ENCODE data around the gene NEMP2. TPM values are rescaled to one million over a fixed set of nuclear protein-coding genes. Genes with fewer than 3 reads are reported as not detected.

Gene NEMP2
- polyA plus RNA-seq, 2 of the 4 experiments (the other 2 are of a cell fraction): 7.1 to 22.0 TPM

GRCh38 chr2:190515687-190516086 is 18.8 kb downstream of the NEMP2 start:
- ATAC-seq (no peak), FAIRE-seq (no peak), DNase-seq (ENCODE audit: low read depth in 1 of 2, low spot score in 1 of 2) (no peak)
- H3K9me3 ChIP-seq: no peaks in the 10 kb centered on the region
- H3K4me3 ChIP-seq: no peak overlapping the region
- 91% methylated on average over 1 of the region's 1 CpG for WGBS (ENCODE audit: missing lambda C conversion rate)
- POLR2A ChIA-PET: no interaction called here
- no peak overlapping the region for H3K27ac ChIP-seq
- no peak for TF ChIP-seq ZSCAN20 (CRISPR knock-in tag; IDR thresholded peaks at IDR 0.05)
- no peak for TF ChIP-seq HEYL (CRISPR knock-in tag; IDR thresholded peaks at IDR 0.05)
- TF ChIP-seq ELK1 (IDR thresholded peaks at IDR 0.05; ENCODE audit: low read depth, low read length): no peak
- TF ChIP-seq CEBPB (IDR thresholded peaks at IDR 0.05): no peak
- TF ChIP-seq HOXB5 (CRISPR knock-in tag; IDR thresholded peaks at IDR 0.05): no peak
- no peak for TF ChIP-seq EHMT2 (IDR thresholded peaks at IDR 0.05; ENCODE audit: low read depth)
- TF ChIP-seq, protein P1, sequence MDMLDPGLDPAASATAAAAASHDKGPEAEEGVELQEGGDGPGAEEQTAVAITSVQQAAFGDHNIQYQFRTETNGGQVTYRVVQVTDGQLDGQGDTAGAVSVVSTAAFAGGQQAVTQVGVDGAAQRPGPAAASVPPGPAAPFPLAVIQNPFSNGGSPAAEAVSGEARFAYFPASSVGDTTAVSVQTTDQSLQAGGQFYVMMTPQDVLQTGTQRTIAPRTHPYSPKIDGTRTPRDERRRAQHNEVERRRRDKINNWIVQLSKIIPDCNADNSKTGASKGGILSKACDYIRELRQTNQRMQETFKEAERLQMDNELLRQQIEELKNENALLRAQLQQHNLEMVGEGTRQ (IDR thresholded peaks at IDR 0.05): no peak
- no peak for TF ChIP-seq HDAC2 (IDR thresholded peaks at IDR 0.05)
- no peak for TF ChIP-seq TFCP2L1 (CRISPR knock-in tag; IDR thresholded peaks at IDR 0.05)
- CTCF ChIA-PET: no interaction called here
- no peak overlapping the region for H3K4me2 ChIP-seq
- H3K4me1 ChIP-seq: peaks cover 5% of the 10 kb centered on the region; the same call in 1 of the 3 replicates

DNA sequence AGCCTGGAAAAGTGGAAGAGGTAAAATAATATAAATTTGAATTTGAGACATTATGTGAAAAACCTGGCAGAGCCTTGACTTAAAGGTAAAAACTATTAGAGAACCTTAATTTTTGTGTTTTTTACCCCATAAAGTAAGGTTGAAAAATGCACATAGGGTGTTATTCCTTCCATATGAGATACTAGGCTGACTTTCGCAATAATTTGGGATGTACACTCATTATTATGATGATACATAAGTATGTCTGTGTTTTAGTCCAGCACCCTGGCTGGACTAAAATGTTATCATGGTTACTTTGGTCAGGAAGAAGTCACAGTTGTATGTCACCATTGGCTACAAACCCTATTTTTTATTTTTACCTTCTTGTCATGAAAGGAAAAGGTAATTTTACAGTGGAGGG is 19.8 kb downstream of the NEMP2 start:
- no peak overlapping the region for H3K4me3 ChIP-seq
- H3K4me2 ChIP-seq: no peak overlapping the region
- WGBS (ENCODE audit: missing lambda C conversion rate): 91% methylated on average over 1 of the region's 1 CpG
- DNase-seq (ENCODE audit: low read depth in 1 of 2, low spot score in 1 of 2) (no peak), ATAC-seq (no peak), FAIRE-seq (no peak)
- CTCF ChIA-PET: interaction anchor here (1.2 kb wide), 1 partner anchor 132 kb away, joined by 6 read pairs; no protein-coding TSS in a partner anchor
- no peaks in the 10 kb centered on the region for H3K9me3 ChIP-seq
- peak; percentile 57 to 60; a peak in 3 of 4 replicates for TF ChIP-seq CEBPB (IDR thresholded peaks at IDR 0.05)
- TF ChIP-seq HOXA7 (CRISPR knock-in tag; IDR thresholded peaks at IDR 0.05): no peak
- TF ChIP-seq NR3C1 (IDR thresholded peaks at IDR 0.05): no peak
- no peak for TF ChIP-seq ESRRA (IDR thresholded peaks at IDR 0.05; ENCODE audit: borderline replicate concordance, low read length)
- TF ChIP-seq HOXB5 (CRISPR knock-in tag; IDR thresholded peaks at IDR 0.05): no peak
- no peak for TF ChIP-seq KDM5A (IDR thresholded peaks at IDR 0.05)
- peaks cover 5% of the 10 kb centered on the region; the same call in 1 of the 3 replicates for H3K4me1 ChIP-seq
- no peak overlapping the region for H3K27ac ChIP-seq
- POLR2A ChIA-PET: no interaction called here

GRCh38 chr2:190513877-190514276 is 20.6 kb downstream of the NEMP2 start:
- CTCF ChIA-PET: interaction anchor here (1.2 kb wide), 3 partner anchors 16 to 169 kb away, joined by 3 to 6 read pairs (median 3); no protein-coding TSS in a partner anchor
- 79% methylated on average over 2 of the region's 2 CpGs for WGBS (ENCODE audit: missing lambda C conversion rate)
- peaks cover 5% of the 10 kb centered on the region; the same call in 1 of the 3 replicates for H3K4me1 ChIP-seq
- no peak overlapping the region for H3K4me2 ChIP-seq
- no peak for DNase-seq (ENCODE audit: low read depth in 1 of 2, low spot score in 1 of 2)
- H3K27ac ChIP-seq: no peak overlapping the region
- no peak overlapping the region for H3K4me3 ChIP-seq
- no peaks in the 10 kb centered on the region for H3K9me3 ChIP-seq
- FAIRE-seq: no peak
- ATAC-seq: no peak
- POLR2A ChIA-PET: no interaction called here
- no peak for TF ChIP-seq EHMT2 (IDR thresholded peaks at IDR 0.05; ENCODE audit: low read depth)
- no peak for TF ChIP-seq SMC3 (IDR thresholded peaks at IDR 0.05)
- no peak for TF ChIP-seq EHF (CRISPR knock-in tag; IDR thresholded peaks at IDR 0.05)
- no peak for TF ChIP-seq NPAS2 (CRISPR knock-in tag; IDR thresholded peaks at IDR 0.05; ENCODE audit: borderline replicate concordance)
- TF ChIP-seq KDM5A (IDR thresholded peaks at IDR 0.05): no peak
- TF ChIP-seq KDM1A (IDR thresholded peaks at IDR 0.05; ENCODE audit: low read depth): no peak
- no peak for TF ChIP-seq HOXB13 (CRISPR knock-in tag; IDR thresholded peaks at IDR 0.05; ENCODE audit: low read depth)
- TF ChIP-seq ZSCAN20 (CRISPR knock-in tag; IDR thresholded peaks at IDR 0.05): no peak
- TF ChIP-seq TP53 (CRISPR knock-in tag; IDR thresholded peaks at IDR 0.05): no peak
- TF ChIP-seq FOXS1 (CRISPR knock-in tag; IDR thresholded peaks at IDR 0.05): no peak
- no peak for TF ChIP-seq CEBPB (IDR thresholded peaks at IDR 0.05)
- TF ChIP-seq JUNB (IDR thresholded peaks at IDR 0.05): no peak
- TF ChIP-seq MYC (IDR thresholded peaks at IDR 0.05; ENCODE audit: borderline replicate concordance, low read length): no peak
- TF ChIP-seq RCOR1 (IDR thresholded peaks at IDR 0.05; ENCODE audit: low read depth, low read length): no peak
- TF ChIP-seq, protein P2, sequence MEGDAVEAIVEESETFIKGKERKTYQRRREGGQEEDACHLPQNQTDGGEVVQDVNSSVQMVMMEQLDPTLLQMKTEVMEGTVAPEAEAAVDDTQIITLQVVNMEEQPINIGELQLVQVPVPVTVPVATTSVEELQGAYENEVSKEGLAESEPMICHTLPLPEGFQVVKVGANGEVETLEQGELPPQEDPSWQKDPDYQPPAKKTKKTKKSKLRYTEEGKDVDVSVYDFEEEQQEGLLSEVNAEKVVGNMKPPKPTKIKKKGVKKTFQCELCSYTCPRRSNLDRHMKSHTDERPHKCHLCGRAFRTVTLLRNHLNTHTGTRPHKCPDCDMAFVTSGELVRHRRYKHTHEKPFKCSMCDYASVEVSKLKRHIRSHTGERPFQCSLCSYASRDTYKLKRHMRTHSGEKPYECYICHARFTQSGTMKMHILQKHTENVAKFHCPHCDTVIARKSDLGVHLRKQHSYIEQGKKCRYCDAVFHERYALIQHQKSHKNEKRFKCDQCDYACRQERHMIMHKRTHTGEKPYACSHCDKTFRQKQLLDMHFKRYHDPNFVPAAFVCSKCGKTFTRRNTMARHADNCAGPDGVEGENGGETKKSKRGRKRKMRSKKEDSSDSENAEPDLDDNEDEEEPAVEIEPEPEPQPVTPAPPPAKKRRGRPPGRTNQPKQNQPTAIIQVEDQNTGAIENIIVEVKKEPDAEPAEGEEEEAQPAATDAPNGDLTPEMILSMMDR (IDR thresholded peaks at IDR 0.05): no peak
- TF ChIP-seq BCL3 (IDR thresholded peaks at IDR 0.05): no peak
- TF ChIP-seq NFE2L2 (conservative IDR thresholded peaks at IDR 0.05; ENCODE audit: low read length): no peak
- TF ChIP-seq, protein P3, sequence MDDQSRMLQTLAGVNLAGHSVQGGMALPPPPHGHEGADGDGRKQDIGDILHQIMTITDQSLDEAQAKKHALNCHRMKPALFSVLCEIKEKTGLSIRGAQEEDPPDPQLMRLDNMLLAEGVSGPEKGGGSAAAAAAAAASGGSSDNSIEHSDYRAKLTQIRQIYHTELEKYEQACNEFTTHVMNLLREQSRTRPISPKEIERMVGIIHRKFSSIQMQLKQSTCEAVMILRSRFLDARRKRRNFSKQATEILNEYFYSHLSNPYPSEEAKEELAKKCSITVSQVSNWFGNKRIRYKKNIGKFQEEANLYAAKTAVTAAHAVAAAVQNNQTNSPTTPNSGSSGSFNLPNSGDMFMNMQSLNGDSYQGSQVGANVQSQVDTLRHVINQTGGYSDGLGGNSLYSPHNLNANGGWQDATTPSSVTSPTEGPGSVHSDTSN (IDR thresholded peaks at IDR 0.05): no peak
- no peak for TF ChIP-seq HEYL (CRISPR knock-in tag; IDR thresholded peaks at IDR 0.05)

Measured in A549 (cell line).